CD4-positive, alpha-beta T cell (primary cell): ENCODE data around the gene CDK7. TPM values are rescaled to one million over a fixed set of nuclear protein-coding genes. Genes with fewer than 3 reads are reported as not detected.

ENCODE experiments used
- ATAC-seq: fragments of 200-7000 bp; cut with Tn5 transposase; one replicate; pipeline ENCODE4 v1.10.0; 2022; ENCODE audit warnings: mild to moderate bottlenecking; ENCODE audit not compliant: poor library complexity
- CTCF ChIA-PET: fragments of 350-600 bp; sonication (Branson Sonifier 250); formaldehyde crosslinking; loops from one replicate; lab custom pipeline; 2021; ENCODE audit warnings: antibody characterized with exemption, inconsistent platforms; lab: Charles Lee
- POLR2A ChIA-PET: fragments of 350-600 bp; sonication (Branson Sonifier 250); formaldehyde crosslinking; loops from one replicate; lab custom pipeline; 2021; ENCODE audit warnings: antibody characterized with exemption, inconsistent platforms; lab: Charles Lee
- DNase-seq, 14 experiments: peaks; one replicate each; pipeline ENCODE4 v3.0.0-alpha.2; 2013 to 2020; ENCODE audit warnings: mixed read lengths in 2 of 14
- H3K27ac ChIP-seq, 2 donors: one replicate each; pipeline versions ENCODE4 v1.5.1 to v1.7.0; 2013; ENCODE audit warnings: low read length in 2 of 2, low read depth in 1 of 2, mild to moderate bottlenecking in 1 of 2
- H3K27me3 ChIP-seq, 2 experiments: 1 replicate in 1 of 2; 2 replicates in 1 of 2; pipeline versions ENCODE4 v1.6.1 to v1.7.0; 2013; ENCODE audit warnings: low read length in 2 of 2, control low read depth in 1 of 2, mild to moderate bottlenecking in 1 of 2, moderate library complexity in 1 of 2; ENCODE audit not compliant: insufficient read depth in 2 of 2, control insufficient read depth in 1 of 2
- H3K36me3 ChIP-seq: one replicate; pipeline ENCODE4 v1.6.1; 2013; ENCODE audit warnings: low read length, control low read depth; ENCODE audit not compliant: insufficient read depth
- H3K4me1 ChIP-seq: one replicate; pipeline ENCODE4 v1.6.1; 2013; ENCODE audit warnings: low read length, control low read depth; ENCODE audit not compliant: insufficient read depth
- H3K4me3 ChIP-seq: one replicate; pipeline ENCODE4 v1.5.1; 2013; ENCODE audit warnings: mild to moderate bottlenecking, low read length, moderate library complexity
- H3K9me3 ChIP-seq, 2 experiments: 1 replicate in 1 of 2; 2 replicates in 1 of 2; pipeline versions ENCODE4 v1.6.1 to v1.7.0; 2013; ENCODE audit warnings: low read length in 2 of 2, mild to moderate bottlenecking in 2 of 2, control low read depth in 1 of 2, moderate library complexity in 1 of 2; ENCODE audit not compliant: control insufficient read depth in 1 of 2, insufficient read depth in 1 of 2
- H3K27ac Mint-ChIP-seq: one replicate; pipeline ENCODE4 v1.8.0; 2020; ENCODE audit warnings: mixed read lengths
- H3K27me3 Mint-ChIP-seq: one replicate; pipeline ENCODE4 v1.8.0; 2021; ENCODE audit warnings: mixed read lengths
- H3K36me3 Mint-ChIP-seq: one replicate; pipeline ENCODE4 v1.8.0; 2021; ENCODE audit warnings: low read depth, mixed read lengths
- H3K4me1 Mint-ChIP-seq: one replicate; pipeline ENCODE4 v1.8.0; 2021; ENCODE audit warnings: low read depth, mixed read lengths
- H3K4me3 Mint-ChIP-seq: one replicate; pipeline ENCODE4 v1.8.0; 2020; ENCODE audit warnings: mild to moderate bottlenecking, mixed read lengths
- H3K9me3 Mint-ChIP-seq: one replicate; pipeline ENCODE4 v1.8.0; 2020; ENCODE audit warnings: mixed read lengths
- intact Hi-C, 2 experiments: fragments of 100-400 bp; cut with DNase I in 1 of 2; cut with micrococcal nuclease in 1 of 2; formaldehyde crosslinking; loops; one replicate each; pipeline versions ENCODE4 v1.15.1 to v1.9.0; 2023 to 2025; cut with DNase I, micrococcal nuclease
- total RNA-seq, 174 experiments: library from RNA in 2 of 174; stranded (reverse) in 2 of 174; gene quantifications; one replicate each; pipeline ENCODE4 v1.2.3 and lab custom pipeline; 2021 to 2026
- TF ChIP-seq, protein P1 (sequence below): fragments of 200-600 bp; IDR thresholded peaks from one replicate; pipeline ENCODE4 v1.8.0; 2022; ENCODE audit warnings: antibody characterized with exemption, mild to moderate bottlenecking

CDK7 gene
- total RNA-seq, 2 experiments from 2014 or later: 30.1 to 33.0 TPM

DNA sequence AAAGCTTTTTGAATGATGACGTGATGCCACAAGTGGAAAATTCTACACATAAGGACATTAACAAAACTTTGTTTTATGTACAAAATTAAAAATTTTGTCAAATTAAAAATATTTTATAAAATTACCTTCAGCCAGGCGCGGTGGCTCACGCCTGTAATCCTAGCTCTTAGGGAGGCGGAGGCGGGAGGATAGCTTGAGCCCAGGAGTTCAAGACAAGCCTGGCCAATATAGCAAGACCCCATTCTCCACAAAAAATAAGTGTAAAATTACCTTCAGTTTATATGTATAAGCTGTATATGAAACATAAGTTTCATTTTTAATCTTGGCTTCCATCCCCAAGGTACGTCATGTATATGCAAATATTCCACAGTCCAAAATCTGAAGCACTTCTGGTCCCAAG is 40.9 kb downstream of the CDK7 start:
- no peaks in the 10 kb centered on the region for H3K27me3 ChIP-seq
- H3K4me1 ChIP-seq: no peaks in the 10 kb centered on the region
- CTCF ChIA-PET: interaction anchor here (0.5 kb wide), 1 partner anchor 26 kb away, joined by 3 read pairs; no protein-coding TSS in a partner anchor
- peaks cover 5% of the 10 kb centered on the region for H3K4me1 Mint-ChIP-seq
- no peak overlapping the region for H3K4me3 ChIP-seq
- no peak overlapping the region for H3K27ac ChIP-seq
- ATAC-seq (no peak), DNase-seq (no peak)
- no peak overlapping the region for H3K27ac Mint-ChIP-seq
- intact Hi-C loops: no loop called here
- H3K36me3 Mint-ChIP-seq: peaks cover 75% of the 10 kb centered on the region
- H3K36me3 ChIP-seq: peaks cover 45% of the 10 kb centered on the region
- POLR2A ChIA-PET: interaction anchor here (0.7 kb wide), 1 partner anchor 109 kb away, joined by 3 read pairs; the partner anchor contains the start of gene CCNB1
- no peaks in the 10 kb centered on the region for H3K9me3 Mint-ChIP-seq
- no peaks in the 10 kb centered on the region for H3K9me3 ChIP-seq
- TF ChIP-seq, protein P1, sequence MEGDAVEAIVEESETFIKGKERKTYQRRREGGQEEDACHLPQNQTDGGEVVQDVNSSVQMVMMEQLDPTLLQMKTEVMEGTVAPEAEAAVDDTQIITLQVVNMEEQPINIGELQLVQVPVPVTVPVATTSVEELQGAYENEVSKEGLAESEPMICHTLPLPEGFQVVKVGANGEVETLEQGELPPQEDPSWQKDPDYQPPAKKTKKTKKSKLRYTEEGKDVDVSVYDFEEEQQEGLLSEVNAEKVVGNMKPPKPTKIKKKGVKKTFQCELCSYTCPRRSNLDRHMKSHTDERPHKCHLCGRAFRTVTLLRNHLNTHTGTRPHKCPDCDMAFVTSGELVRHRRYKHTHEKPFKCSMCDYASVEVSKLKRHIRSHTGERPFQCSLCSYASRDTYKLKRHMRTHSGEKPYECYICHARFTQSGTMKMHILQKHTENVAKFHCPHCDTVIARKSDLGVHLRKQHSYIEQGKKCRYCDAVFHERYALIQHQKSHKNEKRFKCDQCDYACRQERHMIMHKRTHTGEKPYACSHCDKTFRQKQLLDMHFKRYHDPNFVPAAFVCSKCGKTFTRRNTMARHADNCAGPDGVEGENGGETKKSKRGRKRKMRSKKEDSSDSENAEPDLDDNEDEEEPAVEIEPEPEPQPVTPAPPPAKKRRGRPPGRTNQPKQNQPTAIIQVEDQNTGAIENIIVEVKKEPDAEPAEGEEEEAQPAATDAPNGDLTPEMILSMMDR: no peak
- no peak overlapping the region for H3K4me3 Mint-ChIP-seq
- no peaks in the 10 kb centered on the region for H3K27me3 Mint-ChIP-seq

DNA sequence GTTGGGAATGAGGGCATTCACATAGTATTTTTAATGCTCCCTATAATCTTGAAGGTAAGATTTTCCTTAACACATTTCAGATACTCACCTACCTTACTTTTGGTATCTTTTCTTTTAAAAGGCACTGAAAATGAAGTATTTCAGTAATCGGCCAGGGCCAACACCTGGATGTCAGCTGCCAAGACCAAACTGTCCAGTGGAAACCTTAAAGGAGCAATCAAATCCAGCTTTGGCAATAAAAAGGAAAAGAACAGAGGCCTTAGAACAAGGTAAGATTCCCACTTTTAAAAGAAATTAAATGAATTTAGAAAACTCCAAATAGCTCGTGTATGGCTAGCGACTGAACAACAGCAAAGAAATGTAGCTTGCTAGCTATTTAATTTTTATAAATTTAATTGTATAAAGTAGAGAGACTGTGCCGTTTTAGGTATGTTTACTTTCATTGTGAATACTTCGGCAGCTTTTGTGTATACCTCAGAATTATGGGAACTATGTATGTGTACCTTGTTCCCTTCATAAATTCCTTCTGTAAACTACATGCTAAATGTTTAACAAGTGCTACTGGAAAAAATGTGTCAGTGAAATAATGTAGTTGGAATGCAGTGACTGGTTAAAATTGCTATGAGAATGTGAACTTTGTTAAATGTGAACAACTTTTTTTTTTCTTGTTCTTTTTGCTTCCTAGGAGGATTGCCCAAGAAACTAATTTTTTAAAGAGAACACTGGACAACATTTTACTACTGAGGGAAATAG is 41.9 kb downstream of the CDK7 start:
- no peak overlapping the region for H3K4me3 ChIP-seq
- Mint-ChIP-seq H3K27ac (no peak overlapping the region), H3K27me3 (no peaks in the 10 kb centered on the region), H3K36me3 (peaks cover 76% of the 10 kb centered on the region), H3K9me3 (no peaks in the 10 kb centered on the region), H3K4me1 (no peaks in the 10 kb centered on the region), H3K4me3 (no peak overlapping the region)
- no peak for DNase-seq
- H3K9me3 ChIP-seq: no peaks in the 10 kb centered on the region
- TF ChIP-seq, protein P1: no peak
- H3K4me1 ChIP-seq: no peaks in the 10 kb centered on the region
- intact Hi-C loops: no loop called here
- no peaks in the 10 kb centered on the region for H3K27me3 ChIP-seq
- no peak overlapping the region for H3K27ac ChIP-seq
- ChIA-PET POLR2A (no interaction called here), CTCF (no interaction called here)
- ATAC-seq: no peak
- H3K36me3 ChIP-seq: peaks cover 44% of the 10 kb centered on the region

DNA sequence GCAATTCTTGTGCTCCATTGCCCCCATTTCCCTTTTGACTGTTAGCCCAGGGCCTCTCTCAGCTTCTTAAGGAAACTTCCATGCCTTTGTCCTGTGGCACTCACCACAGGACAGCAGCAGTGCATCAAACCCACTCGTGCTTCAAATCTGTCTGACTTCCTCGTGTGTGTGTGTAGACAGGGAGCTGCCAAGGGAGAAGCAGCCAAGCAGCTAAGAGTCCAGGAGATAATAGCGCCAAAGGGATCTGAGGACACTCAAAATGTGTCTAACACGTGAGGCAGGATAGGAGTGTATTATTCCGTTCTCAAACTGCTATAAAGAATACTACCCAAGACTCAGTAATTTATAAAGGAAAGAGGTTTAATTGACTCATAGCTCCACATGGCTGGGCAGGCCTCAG is 44.8 kb downstream of the CDK7 start:
- Histone ChIP-seq H3K27ac (no peak overlapping the region), H3K36me3 (peaks cover 36% of the 10 kb centered on the region), H3K4me1 (no peaks in the 10 kb centered on the region), H3K9me3 (no peaks in the 10 kb centered on the region), H3K27me3 (no peaks in the 10 kb centered on the region), H3K4me3 (no peak overlapping the region)
- CTCF ChIA-PET: no interaction called here
- Mint-ChIP-seq H3K27me3 (no peaks in the 10 kb centered on the region), H3K4me1 (no peaks in the 10 kb centered on the region), H3K36me3 (peaks cover 61% of the 10 kb centered on the region), H3K4me3 (no peak overlapping the region), H3K27ac (no peak overlapping the region), H3K9me3 (no peaks in the 10 kb centered on the region)
- TF ChIP-seq, protein P1: no peak
- POLR2A ChIA-PET: no interaction called here
- DNase-seq: no peak
- no peak for ATAC-seq
- intact Hi-C loops: no loop called here
